ENCODE results near the gene ZNF428.
A peak's percentile ranks its signal among the peaks of the same experiment; 100 is the strongest.
"Not testable (repeated sequence)": the region's sequence is repeated elsewhere in the genome, so short reads cannot be mapped to it uniquely, and the experiment has no call there.

Gene ZNF428

DNA sequence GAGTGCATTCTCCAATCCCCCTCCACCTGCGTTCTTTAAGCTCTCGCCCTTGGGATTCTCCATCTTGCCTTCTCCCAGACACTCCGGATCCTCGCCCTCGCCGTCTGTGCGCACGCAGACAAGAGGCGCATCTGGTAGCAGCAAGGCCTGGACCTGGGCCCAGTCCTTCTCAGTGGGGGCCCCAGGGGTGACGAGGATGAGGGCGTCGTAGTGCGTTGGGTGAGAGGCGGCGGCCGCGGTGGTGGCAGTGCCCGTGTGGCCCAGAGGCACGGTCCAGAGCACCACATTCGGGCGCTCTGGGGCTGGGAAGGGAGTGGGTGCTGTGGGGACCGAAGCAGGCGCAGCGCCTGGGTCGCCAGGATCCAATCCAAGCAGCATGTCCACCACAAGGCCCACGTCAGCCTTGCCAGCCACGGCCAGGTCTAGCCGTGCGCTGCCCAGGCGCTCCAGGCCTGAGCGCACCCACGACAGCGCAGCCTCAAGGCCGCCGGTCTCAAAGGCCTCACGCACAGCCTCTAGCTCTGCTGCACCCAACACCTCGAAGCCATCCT is 26.6 kb downstream of the ZNF428 start:
- DNase-seq (ENCODE audit: low spot score) = no peak

- no peak for DNase-seq (ENCODE audit: low spot score)
These were observed 27.3 kb downstream of the ZNF428 start for GRCh38 chr19:43591904-43592772.

DNA sequence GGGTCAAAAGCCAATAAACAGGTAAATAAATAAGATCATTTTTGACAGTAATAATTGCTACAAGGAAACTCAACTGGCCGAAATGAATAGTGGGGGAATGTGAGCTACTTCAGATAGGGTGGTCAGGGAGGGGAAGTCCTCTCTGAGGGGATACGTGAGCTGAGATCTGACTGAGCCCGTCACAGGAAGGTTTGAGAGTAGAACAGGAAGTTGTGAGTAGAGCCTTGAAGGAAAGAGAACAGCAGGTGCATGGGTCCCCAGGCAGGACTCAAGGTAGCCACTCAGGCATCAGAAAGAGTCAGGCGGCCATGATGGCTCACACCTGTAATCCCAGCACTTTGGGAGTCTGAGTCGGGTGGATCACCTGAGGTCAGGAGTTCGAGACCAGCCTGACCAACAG is 29.8 kb downstream of the ZNF428 start:
- DNase-seq (ENCODE audit: low spot score) = no peak

DNA sequence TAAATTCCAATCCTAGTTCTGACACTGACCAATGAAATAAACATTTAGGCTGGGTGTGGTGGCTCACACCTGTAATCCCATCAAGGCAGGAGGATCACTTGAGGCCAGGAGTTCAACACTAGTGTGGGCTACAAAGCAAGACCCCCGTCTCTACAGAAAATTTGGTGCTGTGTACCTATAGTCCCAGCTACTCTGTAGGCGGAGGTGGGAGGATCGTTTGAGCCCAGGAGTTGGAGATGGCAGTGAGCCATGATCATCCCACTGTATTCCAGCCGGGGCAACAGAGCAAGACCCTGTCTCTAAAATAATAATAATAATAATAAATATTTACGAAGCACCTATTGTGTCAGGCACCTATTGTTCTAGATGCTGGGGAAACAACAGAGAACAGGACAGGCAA is 30.2 kb downstream of the ZNF428 start:
- DNase-seq (ENCODE audit: low spot score) = no peak

GRCh38 chr19:43587029-43587428 is 32.4 kb downstream of the ZNF428 start:
- not testable (repeated sequence) for DNase-seq (ENCODE audit: low spot score)

- no peak for DNase-seq (ENCODE audit: low spot score)
These were observed 33.1 kb downstream of the ZNF428 start for GRCh38 chr19:43586346-43586745.

DNA sequence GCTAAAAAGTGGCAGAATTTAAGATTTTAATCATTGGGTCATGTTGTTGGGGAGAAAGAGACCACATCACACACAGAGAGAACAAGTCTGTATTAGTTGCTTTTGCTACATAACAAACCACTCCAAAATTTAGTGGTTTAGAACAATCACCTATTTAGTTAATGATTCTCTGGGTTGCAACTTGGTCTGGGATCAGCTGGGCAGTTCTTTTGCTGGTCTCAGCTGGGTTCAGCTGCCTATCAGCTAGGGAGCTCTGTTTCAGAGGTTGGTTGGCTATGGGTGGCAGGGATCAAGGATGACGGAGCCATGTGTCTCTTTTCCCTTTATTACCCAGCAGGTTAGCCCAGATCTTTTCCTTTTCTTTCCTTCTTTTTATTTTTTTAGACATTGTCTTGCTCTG is 34.9 kb downstream of the ZNF428 start:
- no peak for DNase-seq (ENCODE audit: low spot score)

GRCh38 chr19:43582495-43582894 is 36.9 kb downstream of the ZNF428 start:
- no peak for DNase-seq (ENCODE audit: low spot score)

GRCh38 chr19:43581467-43581866 is 38.0 kb downstream of the ZNF428 start:
- no peak for DNase-seq (ENCODE audit: low spot score)

GRCh38 chr19:43578787-43579186 is 40.6 kb downstream of the ZNF428 start:
- no peak for DNase-seq (ENCODE audit: low spot score)

DNA sequence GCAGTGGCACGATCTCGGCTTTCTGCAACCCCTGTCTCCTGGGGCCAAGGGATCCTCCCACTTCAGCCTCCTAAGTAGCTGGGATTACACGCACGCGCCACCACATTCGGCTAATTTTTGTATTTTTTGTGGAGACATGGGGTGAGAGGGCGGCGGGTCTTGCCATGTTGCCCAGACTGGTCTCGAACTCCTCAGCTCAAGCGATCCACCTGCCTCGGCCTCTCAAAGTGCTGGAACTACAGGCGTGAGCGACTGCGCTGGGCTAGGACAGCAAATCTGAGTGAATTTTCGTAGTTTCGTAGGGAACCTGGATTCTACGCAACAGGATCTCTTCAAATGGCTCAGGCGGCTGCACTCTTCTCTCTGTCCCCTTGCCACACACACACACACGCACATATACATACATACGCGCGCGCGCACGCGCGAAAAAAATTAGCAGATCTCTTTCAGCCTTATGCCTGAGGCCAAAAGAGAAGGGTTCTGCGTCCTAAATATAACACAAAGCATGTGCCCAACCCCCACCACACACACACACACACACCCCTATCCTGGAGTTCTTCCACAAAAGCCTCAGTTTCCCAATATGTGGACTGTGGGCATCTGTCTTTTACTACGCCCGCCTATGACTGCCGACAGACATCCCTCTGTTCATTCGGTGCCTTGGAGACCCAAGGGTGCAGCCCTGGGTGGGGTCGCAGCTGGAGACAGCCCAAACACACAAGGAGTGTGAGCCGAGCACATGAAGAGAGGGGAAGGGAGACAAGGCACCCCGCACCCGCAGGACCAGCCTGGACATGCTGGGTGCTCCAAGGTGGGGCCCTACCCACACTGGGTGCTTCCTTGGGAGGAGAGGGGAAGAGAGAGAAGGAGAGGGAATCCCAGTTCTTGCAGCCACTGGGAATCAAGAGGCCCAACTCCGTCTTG is 43.2 kb downstream of the ZNF428 start:
- DNase-seq (ENCODE audit: low spot score) = no peak

- peak; percentile 99 for DNase-seq (ENCODE audit: low spot score)
These were observed 44.1 kb downstream of the ZNF428 start, which contains the start of the genes PINLYP and XRCC1 for GRCh38 chr19:43575156-43575950. PINLYP (plus strand) TSS chr19:43575801; CDS start chr19:43577192, 1,391 bp downstream. XRCC1 (minus strand) TSS chr19:43575527; CDS start chr19:43575458, 69 bp downstream.

DNA sequence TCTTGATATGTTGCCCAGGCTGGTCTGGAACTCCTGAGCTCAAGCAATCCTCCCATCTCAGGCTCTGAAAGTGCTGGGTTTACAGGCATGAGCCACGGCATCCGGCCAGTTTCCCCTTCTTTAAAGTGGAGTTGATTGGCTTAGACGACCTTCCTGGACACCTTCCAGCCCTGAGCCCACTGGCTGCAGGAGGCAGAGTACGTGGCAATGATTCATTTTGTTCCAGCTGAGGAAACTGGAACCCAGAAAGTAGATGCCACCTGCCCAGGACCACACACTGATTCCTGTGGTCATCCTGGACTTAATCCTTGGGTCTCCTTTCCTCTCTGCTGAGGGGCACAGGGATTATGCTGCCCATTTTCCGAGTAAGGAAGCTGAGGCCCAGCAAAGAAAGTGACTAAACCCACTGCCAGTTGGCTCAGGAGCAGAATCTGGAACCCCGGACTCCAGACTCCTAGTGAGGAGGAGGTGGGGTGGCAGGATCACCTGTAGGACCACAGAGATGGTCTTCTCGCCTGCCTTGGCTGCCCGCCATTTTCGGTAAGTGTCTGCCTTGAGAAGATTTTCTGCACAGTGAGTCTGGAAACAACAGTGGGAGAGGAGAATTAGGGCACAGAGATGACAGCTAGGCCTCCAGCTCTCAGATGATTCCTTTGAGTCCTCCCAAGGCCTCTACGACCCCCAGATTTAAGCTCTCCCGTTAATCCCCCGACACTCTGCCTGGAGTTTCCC is 44.8 kb downstream of the ZNF428 start:
- DNase-seq (ENCODE audit: low spot score) = no peak

DNA sequence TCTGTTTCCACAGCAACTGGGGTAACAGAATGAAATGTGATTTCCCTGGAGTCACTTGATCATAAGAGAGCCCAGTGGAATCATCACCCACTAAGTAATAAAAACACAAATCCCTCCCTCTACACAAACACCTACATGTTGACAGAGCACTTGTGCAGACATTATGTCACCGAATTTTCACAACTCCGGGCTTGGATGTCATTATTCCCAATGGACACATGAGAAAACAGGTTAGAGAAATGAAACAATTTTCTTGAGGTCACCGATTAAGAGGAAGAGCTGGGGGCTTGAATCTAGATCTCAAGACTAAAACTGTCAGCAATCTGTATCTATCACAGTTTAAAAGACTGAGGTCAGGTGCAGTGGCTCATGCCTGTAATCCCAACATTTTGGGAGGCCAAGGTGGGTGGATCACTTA is 47.2 kb downstream of the ZNF428 start:
- DNase-seq (ENCODE audit: low spot score) = no peak

DNA sequence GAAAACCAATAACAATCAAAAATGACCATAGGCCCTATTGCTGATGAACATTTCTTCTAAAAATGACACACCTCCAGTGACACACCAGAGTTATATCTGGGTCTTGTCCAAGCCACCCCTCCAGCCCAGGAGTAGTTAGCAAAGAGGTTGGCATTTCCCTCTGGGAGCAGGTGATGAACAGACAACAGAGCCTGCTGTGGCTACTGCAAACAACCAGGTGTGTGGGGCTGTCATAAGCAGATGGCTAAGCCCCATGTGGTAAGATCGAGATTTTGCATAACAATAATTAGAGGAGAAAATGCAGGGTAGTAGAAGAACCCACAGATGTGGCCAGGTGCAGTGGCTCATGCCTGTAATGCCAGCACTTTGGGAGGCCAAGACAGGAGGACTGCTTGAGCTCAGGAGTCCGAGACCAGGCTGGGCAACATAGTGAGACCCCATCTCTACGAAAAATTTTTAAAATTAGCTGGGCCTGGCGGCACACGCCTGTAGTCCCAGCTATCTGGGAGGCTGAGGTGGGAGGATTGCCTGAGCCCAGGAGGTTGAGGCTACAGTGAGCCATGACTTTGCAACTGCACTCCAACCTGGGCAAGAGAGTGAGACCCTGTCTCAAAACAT is 49.1 kb downstream of the ZNF428 start:
- DNase-seq (ENCODE audit: low spot score) = no peak

DNA sequence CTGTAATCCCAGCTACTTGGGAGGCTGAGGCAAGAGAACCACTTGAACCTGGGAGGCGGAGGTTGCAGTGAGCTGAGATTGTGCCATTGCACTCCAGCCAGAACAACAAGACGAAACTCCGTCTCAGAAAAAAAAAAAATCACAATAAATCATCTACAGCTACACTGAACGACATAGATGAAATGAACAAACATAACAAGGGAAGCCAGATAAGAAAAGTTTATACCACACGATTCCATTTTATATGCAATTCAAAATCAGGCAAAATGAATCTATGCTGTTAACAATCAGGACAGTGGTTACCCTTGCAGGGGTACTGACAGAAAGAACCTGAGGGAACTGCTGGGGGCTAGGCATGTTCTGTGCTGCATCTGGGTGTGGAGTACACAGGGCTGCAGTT is 49.8 kb downstream of the ZNF428 start:
- no peak for DNase-seq (ENCODE audit: low spot score)

DNA sequence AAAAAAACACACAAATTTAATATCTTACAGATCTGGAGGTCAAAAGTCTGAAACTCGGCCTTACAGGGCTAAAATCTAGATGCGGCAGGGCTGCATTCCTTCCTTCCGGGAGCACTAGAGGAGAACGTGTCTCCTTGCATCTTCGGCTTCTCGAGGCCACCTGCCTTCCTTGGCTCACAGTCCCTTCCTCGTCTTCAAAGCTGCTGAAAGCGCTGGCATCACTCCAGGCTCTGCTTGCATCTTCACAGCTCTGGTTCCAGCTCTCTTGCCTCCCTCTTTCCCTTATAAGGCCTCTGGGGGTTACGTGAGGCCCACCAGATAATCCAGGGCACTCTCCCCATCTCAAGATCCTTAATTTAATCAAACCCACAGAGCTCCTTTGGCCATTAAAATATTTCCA is 54.6 kb downstream of the ZNF428 start:
- no peak for DNase-seq (ENCODE audit: low spot score)

DNA sequence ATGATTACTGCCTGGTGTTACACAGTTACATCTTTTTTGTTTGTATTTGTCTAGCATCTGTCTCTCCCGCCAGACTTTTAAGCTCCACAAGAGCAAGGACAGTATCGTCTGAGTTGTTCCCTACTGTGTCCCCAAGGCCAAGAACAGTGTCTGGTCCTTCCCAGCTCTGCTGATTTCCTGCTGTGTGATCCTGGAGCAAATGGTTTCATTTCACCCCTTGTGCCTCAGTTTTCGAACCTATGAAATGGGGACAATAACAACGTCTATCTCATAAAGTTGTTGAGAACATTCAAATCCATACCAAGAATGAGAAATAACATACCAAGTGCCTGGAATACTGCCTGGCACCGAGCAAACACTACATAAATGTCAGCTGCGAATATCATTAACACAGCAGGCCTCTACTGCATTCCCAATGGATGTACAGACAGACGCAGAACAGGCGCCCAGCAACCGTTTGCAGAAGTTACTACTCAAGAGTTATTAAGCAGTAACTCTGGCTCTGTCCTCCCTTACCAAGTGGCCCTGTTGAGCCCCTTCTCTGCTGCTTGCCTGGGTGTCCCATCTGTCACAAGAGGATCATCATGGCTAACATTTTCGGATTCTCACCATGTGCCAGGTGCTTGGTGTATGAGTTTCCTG is 55.5 kb downstream of the ZNF428 start:
- no peak for DNase-seq (ENCODE audit: low spot score)

GRCh38 chr19:43562698-43563241 is 56.7 kb downstream of the ZNF428 start:
- DNase-seq (ENCODE audit: low spot score) = peak; percentile 74
